ENCODE data around the gene INSYN2B. TPM values are rescaled to one million over a fixed set of nuclear protein-coding genes. Genes with fewer than 3 reads are reported as not detected.

Gene INSYN2B
- total RNA-seq, 2 donors from 2014 or later = not detected

- H3K9ac ChIP-seq (ENCODE audit: low read depth in 2 of 2, low read length in 2 of 2) = no peak overlapping the region
- H3K9me3 ChIP-seq = no peaks in the 10 kb centered on the region
- H3K36me3 ChIP-seq = no peaks in the 10 kb centered on the region
- intact Hi-C loops (cut with DNase I) = no loop called here
- no peak overlapping the region for H3K4me3 ChIP-seq
- no peak for TF ChIP-seq CTCF (IDR thresholded peaks at IDR 0.05)
- H3K27me3 ChIP-seq = no peaks in the 10 kb centered on the region
- no peaks in the 10 kb centered on the region for H3K4me1 ChIP-seq
- no peak overlapping the region for H3K27ac ChIP-seq
- no peak for DNase-seq
These were observed 73.3 kb downstream of the INSYN2B start for GRCh38 chr5:169906745-169907649.

- Histone ChIP-seq H3K9ac (ENCODE audit: low read depth in 2 of 2, low read length in 2 of 2) (no peak overlapping the region), H3K9me3 (no peaks in the 10 kb centered on the region), H3K36me3 (no peaks in the 10 kb centered on the region), H3K4me3 (no peak overlapping the region), H3K4me1 (no peaks in the 10 kb centered on the region), H3K27me3 (no peaks in the 10 kb centered on the region), H3K27ac (no peak overlapping the region)
- intact Hi-C loops (cut with DNase I) = no loop called here
- no peak for DNase-seq
- TF ChIP-seq CTCF (IDR thresholded peaks at IDR 0.05) = no peak
These were observed 75.3 kb downstream of the INSYN2B start for GRCh38 chr5:169905017-169905416.

- DNase-seq = no peak
- intact Hi-C loops (cut with DNase I) = no loop called here
These were observed 75.8 kb downstream of the INSYN2B start for GRCh38 chr5:169904508-169904907.

GRCh38 chr5:169904059-169904458 lies 76.2 kb downstream of the INSYN2B start:
- H3K4me3 ChIP-seq = no peak overlapping the region
- intact Hi-C loops (cut with DNase I) = no loop called here
- H3K36me3 ChIP-seq = no peaks in the 10 kb centered on the region
- no peak for TF ChIP-seq CTCF (IDR thresholded peaks at IDR 0.05)
- no peak overlapping the region for H3K27ac ChIP-seq
- no peak overlapping the region for H3K9ac ChIP-seq (ENCODE audit: low read depth in 2 of 2, low read length in 2 of 2)
- no peaks in the 10 kb centered on the region for H3K27me3 ChIP-seq
- H3K4me1 ChIP-seq = no peaks in the 10 kb centered on the region
- no peak for DNase-seq
- no peaks in the 10 kb centered on the region for H3K9me3 ChIP-seq

More at GRCh38 chr5:169904508-169904907, 75.8 kb downstream of the INSYN2B start:
- no peak overlapping the region for H3K4me3 ChIP-seq
- H3K27me3 ChIP-seq = no peaks in the 10 kb centered on the region
- no peak overlapping the region for H3K9ac ChIP-seq (ENCODE audit: low read depth in 2 of 2, low read length in 2 of 2)
- no peaks in the 10 kb centered on the region for H3K9me3 ChIP-seq
- no peak for TF ChIP-seq CTCF (IDR thresholded peaks at IDR 0.05)
- H3K4me1 ChIP-seq = no peaks in the 10 kb centered on the region
- H3K36me3 ChIP-seq = no peaks in the 10 kb centered on the region
- H3K27ac ChIP-seq = no peak overlapping the region

- no peak for DNase-seq
- Histone ChIP-seq H3K9me3 (no peaks in the 10 kb centered on the region), H3K9ac (ENCODE audit: low read depth in 2 of 2, low read length in 2 of 2) (no peak overlapping the region), H3K4me3 (no peak overlapping the region), H3K4me1 (no peaks in the 10 kb centered on the region), H3K36me3 (no peaks in the 10 kb centered on the region), H3K27ac (no peak overlapping the region), H3K27me3 (no peaks in the 10 kb centered on the region)
- TF ChIP-seq CTCF (IDR thresholded peaks at IDR 0.05) = no peak
- intact Hi-C loops (cut with DNase I) = no loop called here
These were observed 78.4 kb downstream of the INSYN2B start for GRCh38 chr5:169901896-169902295.
